Testis (tissue), 3 donors: ENCODE results near the gene CDC23. TPM values are rescaled to one million over a fixed set of nuclear protein-coding genes. Genes with fewer than 3 reads are reported as not detected.
"Not testable (repeated sequence)": the region's sequence is repeated elsewhere in the genome, so short reads cannot be mapped to it uniquely, and the experiment has no call there.

Source experiments
- DNase-seq: peaks from one replicate; pipeline ENCODE4 v3.0.0-alpha.2; 2019
- H3K27ac ChIP-seq, 2 donors: fragments of 200-600 bp; sonication (generic); one replicate each; pipeline ENCODE4 v1.5.1; 2019
- H3K27me3 ChIP-seq: fragments of 200-600 bp; sonication (generic); one replicate; pipeline ENCODE4 v1.5.1; 2019
- H3K36me3 ChIP-seq: fragments of 200-600 bp; sonication (generic); one replicate; pipeline ENCODE4 v1.5.1; 2017; ENCODE audit warnings: low read depth; ENCODE audit errors: missing control alignments
- H3K4me1 ChIP-seq: fragments of 200-600 bp; sonication (generic); one replicate; pipeline ENCODE4 v1.5.1; 2019
- H3K4me3 ChIP-seq, 2 donors: fragments of 200-600 bp; sonication (generic); one replicate each; pipeline ENCODE4 v1.5.1; 2017 to 2019
- H3K9me3 ChIP-seq: fragments of 200-600 bp; sonication (generic); one replicate; pipeline ENCODE4 v1.5.1; 2017
- POLR2A ChIP-seq: fragments of 450-650 bp; IDR thresholded peaks from one replicate; pipeline ENCODE4 v1.6.1; 2017; ENCODE audit warnings: antibody characterized with exemption, mild to moderate bottlenecking, moderate library complexity
- WGBS, 2 donors: methylation state at CpG; one replicate each; pipeline ENCODE4 v1.1.5; 2018; 5-methylcytosine and 5-hydroxymethylcytosine counted together
- intact Hi-C: fragments of 100-400 bp; cut with DNase I; formaldehyde crosslinking; loops from one replicate; pipeline ENCODE4 v1.15.1; 2023; ENCODE audit warnings: low total_unique reads
- polyA plus RNA-seq: library from polyadenylated mRNA; stranded (reverse); fragments of 350-450 nt; fragmentation: Illumina TruSeq; extraction: RNeasy Lipid Tissue Mini Kit (QIAGEN cat#74804); gene quantifications from one replicate; pipeline ENCODE4 v1.2.3, GENCODE V29; 2014; ENCODE audit warnings: low read depth, low replicate concordance; ENCODE audit not compliant: insufficient read depth
- total RNA-seq, 2 donors: library from RNA; depleted of rRNA; stranded (reverse); fragments of >200 nt; gene quantifications; one replicate each; pipeline ENCODE4 v1.2.3, GENCODE V29; 2016
- TF ChIP-seq, protein P1 (sequence below), 3 experiments: fragments of 450-650 bp in 2 of 3; fragments of 200-600 bp in 1 of 3; sonication (generic) in 1 of 3; IDR thresholded peaks; one replicate each; pipeline ENCODE4 v1.5.1; 2016 to 2019; ENCODE audit warnings: antibody characterized with exemption in 3 of 3, mild to moderate bottlenecking in 2 of 3, moderate library complexity in 1 of 3

CDC23 gene
- total and polyA plus RNA-seq, 3 donors from 2014 or later: 29.5 to 31.3 (median 30.5) TPM

DNA sequence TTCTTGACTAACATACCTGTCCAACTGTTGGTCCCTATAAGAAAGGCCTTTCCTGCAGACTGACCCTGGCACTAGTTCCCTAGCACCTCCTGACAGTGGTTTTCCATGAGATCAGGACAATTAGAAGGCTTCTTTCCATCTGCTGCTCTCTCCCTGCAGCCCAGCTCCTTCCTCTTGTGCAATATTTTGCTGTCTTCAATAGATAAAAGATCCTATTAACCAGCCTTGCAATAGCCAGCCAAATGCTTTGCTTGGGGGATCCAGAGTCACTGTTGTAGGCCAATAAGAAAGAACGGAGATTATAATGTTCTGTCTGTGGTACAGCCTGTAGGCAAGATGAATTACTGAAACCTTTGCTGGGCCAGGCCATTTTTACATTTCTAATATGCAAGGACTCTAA, 55.5 kb downstream of the CDC23 start:
- H3K27ac ChIP-seq: no peak overlapping the region
- TF ChIP-seq, protein P1, sequence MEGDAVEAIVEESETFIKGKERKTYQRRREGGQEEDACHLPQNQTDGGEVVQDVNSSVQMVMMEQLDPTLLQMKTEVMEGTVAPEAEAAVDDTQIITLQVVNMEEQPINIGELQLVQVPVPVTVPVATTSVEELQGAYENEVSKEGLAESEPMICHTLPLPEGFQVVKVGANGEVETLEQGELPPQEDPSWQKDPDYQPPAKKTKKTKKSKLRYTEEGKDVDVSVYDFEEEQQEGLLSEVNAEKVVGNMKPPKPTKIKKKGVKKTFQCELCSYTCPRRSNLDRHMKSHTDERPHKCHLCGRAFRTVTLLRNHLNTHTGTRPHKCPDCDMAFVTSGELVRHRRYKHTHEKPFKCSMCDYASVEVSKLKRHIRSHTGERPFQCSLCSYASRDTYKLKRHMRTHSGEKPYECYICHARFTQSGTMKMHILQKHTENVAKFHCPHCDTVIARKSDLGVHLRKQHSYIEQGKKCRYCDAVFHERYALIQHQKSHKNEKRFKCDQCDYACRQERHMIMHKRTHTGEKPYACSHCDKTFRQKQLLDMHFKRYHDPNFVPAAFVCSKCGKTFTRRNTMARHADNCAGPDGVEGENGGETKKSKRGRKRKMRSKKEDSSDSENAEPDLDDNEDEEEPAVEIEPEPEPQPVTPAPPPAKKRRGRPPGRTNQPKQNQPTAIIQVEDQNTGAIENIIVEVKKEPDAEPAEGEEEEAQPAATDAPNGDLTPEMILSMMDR (IDR thresholded peaks at IDR 0.05): no peak
- no peak for TF ChIP-seq POLR2A
- H3K4me3 ChIP-seq: no peak overlapping the region
- no peaks in the 10 kb centered on the region for H3K36me3 ChIP-seq
- H3K9me3 ChIP-seq: no peaks in the 10 kb centered on the region
- no peak for DNase-seq
- 79 to 91% methylated on average over 1 of the region's 1 CpG for WGBS, 2 donors
- no peaks in the 10 kb centered on the region for H3K4me1 ChIP-seq
- H3K27me3 ChIP-seq: no peaks in the 10 kb centered on the region
- intact Hi-C loops: no loop called here

DNA sequence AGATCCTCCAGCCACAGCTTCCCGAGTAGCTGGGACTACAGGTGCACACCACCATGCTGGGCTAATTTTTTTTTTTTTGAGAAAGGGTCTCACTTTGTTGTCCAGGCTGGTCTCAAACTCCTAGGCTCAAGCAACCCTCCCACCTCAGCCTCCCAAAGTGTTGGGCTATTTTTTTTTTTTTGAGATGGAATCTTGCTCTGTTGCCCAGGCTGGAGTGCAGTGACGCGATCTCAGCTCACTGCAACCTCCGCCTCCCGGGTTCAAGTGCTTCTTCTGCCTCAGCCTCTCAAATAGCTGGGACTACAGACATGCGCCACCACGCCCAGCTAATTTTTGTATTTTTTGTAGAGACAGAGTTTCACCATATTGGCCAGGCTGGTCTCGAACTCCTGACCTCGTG, 57.1 kb downstream of the CDC23 start:
- H3K9me3 ChIP-seq, H3K27ac ChIP-seq, DNase-seq, H3K4me3 ChIP-seq, H3K4me1 ChIP-seq, H3K36me3 ChIP-seq, H3K27me3 ChIP-seq, intact Hi-C loops: not testable (repeated sequence)
- WGBS, 2 donors: 98% methylated on average over 9 of the region's 9 CpGs

DNA sequence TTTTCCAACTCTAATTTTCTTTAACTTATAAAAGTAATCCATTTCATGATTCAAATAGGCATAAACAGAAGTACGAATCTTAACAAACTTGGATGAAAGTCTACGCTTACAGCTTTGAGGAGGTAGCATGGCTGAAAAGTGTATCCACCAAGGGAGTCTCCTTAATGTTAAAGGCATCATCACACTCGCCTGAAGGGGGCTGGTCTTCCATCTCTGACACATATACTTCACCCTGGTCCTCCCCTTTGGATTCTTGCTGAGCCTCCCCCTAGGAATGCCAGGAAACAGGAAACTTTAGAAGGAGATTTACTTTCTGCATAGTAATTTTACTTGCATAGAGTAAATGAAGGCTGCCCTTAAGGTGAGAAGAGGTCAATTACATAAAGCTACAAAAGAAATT, 63.6 kb downstream of the CDC23 start:
- no peak for DNase-seq
- H3K27ac ChIP-seq: no peak overlapping the region
- H3K9me3 ChIP-seq: no peaks in the 10 kb centered on the region
- 55 to 57% methylated on average over 3 of the region's 3 CpGs for WGBS, 2 donors
- H3K36me3 ChIP-seq: no peaks in the 10 kb centered on the region
- no peaks in the 10 kb centered on the region for H3K27me3 ChIP-seq
- H3K4me1 ChIP-seq: no peaks in the 10 kb centered on the region
- H3K4me3 ChIP-seq: no peak overlapping the region
- intact Hi-C loops: no loop called here
- TF ChIP-seq POLR2A: no peak
- TF ChIP-seq, protein P1 (IDR thresholded peaks at IDR 0.05): no peak

DNA sequence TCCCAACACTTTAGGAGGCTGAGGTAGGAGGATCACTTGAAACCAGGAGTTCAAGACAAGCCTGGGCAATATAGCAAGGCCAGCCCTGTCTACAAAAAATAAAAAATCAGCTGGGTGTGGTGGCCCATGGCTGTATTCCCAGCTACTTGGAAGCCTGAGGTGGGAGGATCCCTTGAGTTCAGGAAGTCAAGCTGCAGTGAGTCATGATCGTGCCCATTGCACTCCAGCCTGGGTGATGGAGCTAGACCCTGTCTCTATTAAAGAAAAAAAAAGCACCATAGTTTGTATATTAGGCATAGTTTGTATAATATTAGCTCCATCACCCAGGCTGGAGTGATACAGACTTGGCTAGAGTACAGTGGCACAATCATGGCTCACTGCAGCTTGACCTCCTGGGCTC, 64.3 kb downstream of the CDC23 start:
- H3K4me1 ChIP-seq: no peaks in the 10 kb centered on the region
- no peaks in the 10 kb centered on the region for H3K27me3 ChIP-seq
- DNase-seq: no peak
- H3K9me3 ChIP-seq: no peaks in the 10 kb centered on the region
- H3K27ac ChIP-seq: no peak overlapping the region
- TF ChIP-seq POLR2A: no peak
- TF ChIP-seq, protein P1 (IDR thresholded peaks at IDR 0.05): no peak
- intact Hi-C loops: no loop called here
- WGBS, 2 donors: 56 to 60% methylated on average over 1 of the region's 1 CpG
- no peaks in the 10 kb centered on the region for H3K36me3 ChIP-seq
- no peak overlapping the region for H3K4me3 ChIP-seq

DNA sequence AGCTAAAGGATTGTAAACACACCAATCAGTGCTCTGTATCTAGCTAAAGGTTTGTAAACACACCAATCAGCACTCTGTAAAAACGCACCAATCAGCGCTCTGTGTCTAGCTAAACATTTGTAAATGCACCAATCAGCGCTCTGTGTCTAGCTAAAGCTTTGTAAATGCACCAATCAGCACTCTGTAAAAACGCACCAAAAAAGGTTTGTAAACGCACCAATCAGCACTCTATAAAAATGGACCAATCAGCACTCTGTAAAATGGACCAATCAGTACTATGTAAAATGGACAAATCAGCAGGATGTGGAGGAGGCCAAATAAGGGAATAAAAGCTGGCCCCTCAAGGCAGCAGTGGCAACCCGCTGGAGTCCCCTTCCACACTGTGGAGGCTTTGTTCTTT, 69.5 kb downstream of the CDC23 start:
- H3K4me1 ChIP-seq, H3K9me3 ChIP-seq, intact Hi-C loops, H3K36me3 ChIP-seq, H3K27ac ChIP-seq, H3K27me3 ChIP-seq, H3K4me3 ChIP-seq: not testable (repeated sequence)
- 83 to 90% methylated on average over 6 of the region's 6 CpGs for WGBS, 2 donors
- DNase-seq: peak; percentile 21

DNA sequence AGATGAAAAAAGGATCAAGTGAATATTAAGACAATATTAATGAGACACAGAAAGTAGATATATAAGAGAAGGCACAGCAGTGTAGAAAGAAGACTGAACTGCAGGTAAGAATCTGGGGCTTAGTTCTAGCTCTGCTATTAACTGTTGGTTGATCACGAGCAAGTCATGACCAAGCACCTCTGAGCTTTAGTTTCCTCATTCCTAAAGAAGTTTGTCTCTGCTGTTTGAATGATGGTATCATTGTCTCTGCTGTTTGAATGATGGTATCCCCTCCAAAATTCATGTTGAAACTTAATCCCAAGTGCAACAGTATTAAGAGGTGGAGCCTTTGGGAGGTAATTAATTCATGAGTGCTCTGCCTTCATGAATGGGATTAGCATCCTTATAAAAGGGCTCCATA, 71.4 kb downstream of the CDC23 start:
- Histone ChIP-seq H3K27ac (no peak overlapping the region), H3K4me3 (no peak overlapping the region), H3K9me3 (no peaks in the 10 kb centered on the region), H3K36me3 (no peaks in the 10 kb centered on the region), H3K27me3 (no peaks in the 10 kb centered on the region), H3K4me1 (no peaks in the 10 kb centered on the region)
- DNase-seq: no peak
- 76 to 93% methylated on average over 1 of the region's 1 CpG for WGBS, 2 donors
- TF ChIP-seq, protein P1 (IDR thresholded peaks at IDR 0.05): no peak
- no peak for TF ChIP-seq POLR2A
- intact Hi-C loops: no loop called here
